Liver (tissue), 10 donors: Measurements from ENCODE around the gene TUBA3C. TPM values are rescaled to one million over a fixed set of nuclear protein-coding genes. Genes with fewer than 3 reads are reported as not detected.

Experiments used
- DNase-seq: peaks from one replicate; pipeline ENCODE4 v3.0.0-alpha.2; 2017; ENCODE audit warnings: low spot score
- H3K27ac ChIP-seq, 2 donors: one replicate each; pipeline ENCODE4 v1.7.0; 2013; ENCODE audit warnings: inconsistent platforms in 2 of 2, low read length in 2 of 2, control low read depth in 1 of 2, low read depth in 1 of 2, mild to moderate bottlenecking in 1 of 2
- H3K27me3 ChIP-seq, 4 donors: one replicate each; pipeline versions ENCODE4 v1.6.1 to v1.7.0; 2013; ENCODE audit warnings: low read length in 3 of 4, inconsistent platforms in 1 of 4, mild to moderate bottlenecking in 1 of 4, moderate library complexity in 1 of 4; ENCODE audit not compliant: control insufficient read depth in 4 of 4, insufficient read depth in 4 of 4
- H3K36me3 ChIP-seq, 4 donors: one replicate each; pipeline versions ENCODE4 v1.6.1 to v1.7.0; 2013; ENCODE audit warnings: low read length in 3 of 4, mild to moderate bottlenecking in 3 of 4, low read depth in 1 of 4, moderate library complexity in 1 of 4; ENCODE audit not compliant: control insufficient read depth in 4 of 4, insufficient read depth in 3 of 4
- H3K4me1 ChIP-seq, 4 donors: one replicate each; pipeline versions ENCODE4 v1.6.1 to v1.7.0; 2013; ENCODE audit warnings: low read length in 3 of 4, mild to moderate bottlenecking in 3 of 4, moderate library complexity in 1 of 4; ENCODE audit not compliant: control insufficient read depth in 4 of 4, insufficient read depth in 4 of 4
- H3K4me3 ChIP-seq, 3 donors: one replicate each; pipeline versions ENCODE4 v1.6.1 to v1.7.0; 2013; ENCODE audit warnings: low read length in 3 of 3, control low read depth in 1 of 3, low read depth in 1 of 3, mild to moderate bottlenecking in 1 of 3
- H3K9ac ChIP-seq, 2 donors: one replicate each; pipeline ENCODE4 v1.7.0; 2013; ENCODE audit warnings: low read length in 2 of 2, mild to moderate bottlenecking in 2 of 2, moderate library complexity in 2 of 2, control low read depth in 1 of 2, low read depth in 1 of 2
- H3K9me3 ChIP-seq, 4 donors: one replicate each; pipeline versions ENCODE4 v1.6.1 to v1.7.0; 2013; ENCODE audit warnings: low read length in 3 of 4; ENCODE audit not compliant: control insufficient read depth in 4 of 4
- EGR1 ChIP-seq, 2 donors: IDR thresholded peaks; 2 replicates each; pipeline ENCODE4 v1.6.1; 2016 to 2018; ENCODE audit warnings: antibody characterized with exemption in 2 of 2, low read depth in 2 of 2
- FOXA1 ChIP-seq: IDR thresholded peaks from 2 replicates; pipeline ENCODE4 v1.6.1; 2016; ENCODE audit warnings: antibody characterized with exemption
- HNF4A ChIP-seq, 2 donors: conservative IDR thresholded peaks; 2 replicates each; pipeline ENCODE4 v1.6.1; 2016; ENCODE audit warnings: antibody characterized with exemption in 2 of 2, mild to moderate bottlenecking in 2 of 2
- HNF4G ChIP-seq: IDR thresholded peaks from 2 replicates; pipeline ENCODE4 v1.6.1; 2016; ENCODE audit warnings: antibody characterized with exemption
- JUND ChIP-seq, 2 donors: IDR thresholded peaks; 2 replicates each; pipeline ENCODE4 v1.6.1; 2016; ENCODE audit warnings: antibody characterized with exemption in 2 of 2
- RAD21 ChIP-seq, 2 donors: IDR thresholded peaks; 2 replicates each; pipeline ENCODE4 v1.6.1; 2016; ENCODE audit warnings: antibody characterized with exemption in 2 of 2, mild to moderate bottlenecking in 2 of 2
- RXRA ChIP-seq, 2 donors: IDR thresholded peaks; 2 replicates each; pipeline ENCODE4 v1.6.1; 2017 to 2018; ENCODE audit warnings: antibody characterized with exemption in 2 of 2, mild to moderate bottlenecking in 1 of 2
- YY1 ChIP-seq: IDR thresholded peaks from 2 replicates; pipeline ENCODE4 v1.6.1; 2016; ENCODE audit warnings: antibody characterized with exemption, mild to moderate bottlenecking
- ZBTB33 ChIP-seq: IDR thresholded peaks from 2 replicates; pipeline ENCODE4 v1.6.1; 2016; ENCODE audit warnings: antibody characterized with exemption
- polyA plus RNA-seq, 2 donors: library from polyadenylated mRNA; stranded (reverse) in 1 of 2; unstranded in 1 of 2; fragments of 200-250 nt in 1 of 2; fragments of >200 nt in 1 of 2; fragmentation: Nextera tagmentation in 1 of 2; extraction: Ambion mirVana in 1 of 2; gene quantifications; one replicate each; pipeline versions ENCODE4 v1.2.1 to v1.2.3, GENCODE V29; 2013 to 2015
- small RNA-seq: library from RNA; depleted of rRNA; stranded (forward); fragments of <200 nt; gene quantifications from one replicate; pipeline ENCODE3, GENCODE V24; 2014
- total RNA-seq, 2 donors: library from RNA; depleted of rRNA; stranded (reverse); fragments of >200 nt; gene quantifications; one replicate each; pipeline ENCODE4 v1.2.3, GENCODE V29; 2014
- TF ChIP-seq, protein P1 (sequence below): IDR thresholded peaks from 2 replicates; pipeline ENCODE4 v1.6.1; 2016; ENCODE audit warnings: antibody characterized with exemption, mild to moderate bottlenecking
- donor health status: healthy.
- donor health status: healthy.
- donor health status: healthy.
- donor health status: healthy.
- donor health status: healthy.

TUBA3C gene
- total and polyA plus RNA-seq, 4 donors: not detected

- TF ChIP-seq RXRA (IDR thresholded peaks at IDR 0.05) (no peak), RAD21 (IDR thresholded peaks at IDR 0.05) (no peak), YY1 (no peak), ZBTB33 (no peak), EGR1 (IDR thresholded peaks at IDR 0.05; ENCODE audit: low read depth in 2 of 2) (no peak), HNF4G (no peak)
These were observed 31.4 kb downstream of the TUBA3C start (continued) for GRCh38 chr13:19150226-19150625.

- Histone ChIP-seq H3K36me3 (no peaks in the 10 kb centered on the region), H3K4me1 (no peaks in the 10 kb centered on the region), H3K9ac (no peak overlapping the region), H3K4me3 (no peak overlapping the region), H3K27me3 (peaks cover 0 to 2% (median 0%) of the 10 kb centered on the region in 4 donors), H3K9me3 (peaks cover 0 to 4% (median under 1%) of the 10 kb centered on the region in 4 donors), H3K27ac (no peak overlapping the region)
- DNase-seq: no peak
- TF ChIP-seq JUND (IDR thresholded peaks at IDR 0.05) (no peak), FOXA1 (no peak), HNF4G (no peak), HNF4A (conservative IDR thresholded peaks at IDR 0.05) (no peak)
- TF ChIP-seq, protein P1, sequence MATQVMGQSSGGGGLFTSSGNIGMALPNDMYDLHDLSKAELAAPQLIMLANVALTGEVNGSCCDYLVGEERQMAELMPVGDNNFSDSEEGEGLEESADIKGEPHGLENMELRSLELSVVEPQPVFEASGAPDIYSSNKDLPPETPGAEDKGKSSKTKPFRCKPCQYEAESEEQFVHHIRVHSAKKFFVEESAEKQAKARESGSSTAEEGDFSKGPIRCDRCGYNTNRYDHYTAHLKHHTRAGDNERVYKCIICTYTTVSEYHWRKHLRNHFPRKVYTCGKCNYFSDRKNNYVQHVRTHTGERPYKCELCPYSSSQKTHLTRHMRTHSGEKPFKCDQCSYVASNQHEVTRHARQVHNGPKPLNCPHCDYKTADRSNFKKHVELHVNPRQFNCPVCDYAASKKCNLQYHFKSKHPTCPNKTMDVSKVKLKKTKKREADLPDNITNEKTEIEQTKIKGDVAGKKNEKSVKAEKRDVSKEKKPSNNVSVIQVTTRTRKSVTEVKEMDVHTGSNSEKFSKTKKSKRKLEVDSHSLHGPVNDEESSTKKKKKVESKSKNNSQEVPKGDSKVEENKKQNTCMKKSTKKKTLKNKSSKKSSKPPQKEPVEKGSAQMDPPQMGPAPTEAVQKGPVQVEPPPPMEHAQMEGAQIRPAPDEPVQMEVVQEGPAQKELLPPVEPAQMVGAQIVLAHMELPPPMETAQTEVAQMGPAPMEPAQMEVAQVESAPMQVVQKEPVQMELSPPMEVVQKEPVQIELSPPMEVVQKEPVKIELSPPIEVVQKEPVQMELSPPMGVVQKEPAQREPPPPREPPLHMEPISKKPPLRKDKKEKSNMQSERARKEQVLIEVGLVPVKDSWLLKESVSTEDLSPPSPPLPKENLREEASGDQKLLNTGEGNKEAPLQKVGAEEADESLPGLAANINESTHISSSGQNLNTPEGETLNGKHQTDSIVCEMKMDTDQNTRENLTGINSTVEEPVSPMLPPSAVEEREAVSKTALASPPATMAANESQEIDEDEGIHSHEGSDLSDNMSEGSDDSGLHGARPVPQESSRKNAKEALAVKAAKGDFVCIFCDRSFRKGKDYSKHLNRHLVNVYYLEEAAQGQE: no peak
These were observed 33.1 kb downstream of the TUBA3C start for GRCh38 chr13:19148561-19148960.

Small RNAs within 50 kb of the gene (small RNA-seq; reads per million reads assigned to genes)
- gene AL139327.4: not detected
